Natural killer cell (primary cell): ENCODE measurements around the gene GRAMD4. TPM values are rescaled to one million over a fixed set of nuclear protein-coding genes. Genes with fewer than 3 reads are reported as not detected.

Source experiments
- ATAC-seq, 3 donors: fragments of 150-1000 bp in 2 of 3; fragments of 200-7000 bp in 1 of 3; cut with Tn5 transposase; 1 replicate in 1 of 3; 2 replicates in 2 of 3; pipeline ENCODE4 v1.10.0; 2021; ENCODE audit warnings: mild to moderate bottlenecking in 2 of 3, moderate library complexity in 2 of 3
- DNase-seq, 2 donors: peaks; one replicate each; pipeline versions ENCODE4 v3.0.0 to v3.0.0-alpha.2; 2013 to 2021; ENCODE audit warnings: mixed read lengths in 1 of 2
- H3K27ac ChIP-seq: one replicate; pipeline ENCODE4 v1.5.1; 2013; ENCODE audit warnings: mild to moderate bottlenecking, low read length
- H3K27me3 ChIP-seq: one replicate; pipeline ENCODE4 v1.6.1; 2013; ENCODE audit warnings: low read length; ENCODE audit not compliant: control insufficient read depth, insufficient read depth
- H3K36me3 ChIP-seq: one replicate; pipeline ENCODE4 v1.6.1; 2013; ENCODE audit warnings: low read length; ENCODE audit not compliant: control insufficient read depth, insufficient read depth
- H3K4me1 ChIP-seq: one replicate; pipeline ENCODE4 v1.6.1; 2013; ENCODE audit warnings: low read length; ENCODE audit not compliant: control insufficient read depth, insufficient read depth
- H3K4me3 ChIP-seq: one replicate; pipeline ENCODE4 v1.5.1; 2013; ENCODE audit warnings: low read length
- H3K9me3 ChIP-seq: one replicate; pipeline ENCODE4 v1.6.1; 2013; ENCODE audit warnings: low read length; ENCODE audit not compliant: control insufficient read depth, insufficient read depth
- H3K27ac Mint-ChIP-seq, 2 donors: one replicate each; pipeline ENCODE4 v1.8.0; 2022; ENCODE audit warnings: mild to moderate bottlenecking in 2 of 2, mixed read lengths in 2 of 2, moderate library complexity in 1 of 2
- H3K27me3 Mint-ChIP-seq, 2 donors: one replicate each; pipeline ENCODE4 v1.8.0; 2022; ENCODE audit warnings: low read depth in 2 of 2, mixed read lengths in 2 of 2
- H3K36me3 Mint-ChIP-seq: one replicate; pipeline ENCODE4 v1.8.0; 2022; ENCODE audit warnings: mixed read lengths
- H3K4me1 Mint-ChIP-seq, 2 donors: one replicate each; pipeline ENCODE4 v1.8.0; 2022; ENCODE audit warnings: mixed read lengths in 2 of 2
- H3K4me3 Mint-ChIP-seq: one replicate; pipeline ENCODE4 v1.8.0; 2022; ENCODE audit warnings: mild to moderate bottlenecking, moderate library complexity, mixed read lengths
- H3K9me3 Mint-ChIP-seq, 2 donors: one replicate each; pipeline ENCODE4 v1.8.0; 2022; ENCODE audit warnings: mixed read lengths in 2 of 2
- WGBS: methylation state at CpG from one replicate; pipeline ENCODE4 v1.1.7; 2013; ENCODE audit warnings: missing lambda C conversion rate; ENCODE audit not compliant: insufficient coverage; 5-methylcytosine and 5-hydroxymethylcytosine counted together
- intact Hi-C: fragments of 100-400 bp; cut with micrococcal nuclease; formaldehyde crosslinking; loops from one replicate; pipeline ENCODE4 v1.14.2; 2022
- total RNA-seq, 4 donors: library from RNA; stranded (reverse); fragments of 120-200 nt in 1 of 4; gene quantifications; one replicate each; pipeline versions ENCODE4 v1.2.3 to v1.2.4, GENCODE V29; 2013 to 2022
- TF ChIP-seq, protein P1 (sequence below): fragments of 200-600 bp; IDR thresholded peaks from one replicate; pipeline ENCODE4 v1.8.0; 2022; ENCODE audit warnings: antibody characterized with exemption

Gene GRAMD4
- total RNA-seq, 3 donors from 2014 or later (not counting 1 experiment from before 2014, with no cell fraction given), result 30.0 to 78.5 (median 41.6) TPM

DNA sequence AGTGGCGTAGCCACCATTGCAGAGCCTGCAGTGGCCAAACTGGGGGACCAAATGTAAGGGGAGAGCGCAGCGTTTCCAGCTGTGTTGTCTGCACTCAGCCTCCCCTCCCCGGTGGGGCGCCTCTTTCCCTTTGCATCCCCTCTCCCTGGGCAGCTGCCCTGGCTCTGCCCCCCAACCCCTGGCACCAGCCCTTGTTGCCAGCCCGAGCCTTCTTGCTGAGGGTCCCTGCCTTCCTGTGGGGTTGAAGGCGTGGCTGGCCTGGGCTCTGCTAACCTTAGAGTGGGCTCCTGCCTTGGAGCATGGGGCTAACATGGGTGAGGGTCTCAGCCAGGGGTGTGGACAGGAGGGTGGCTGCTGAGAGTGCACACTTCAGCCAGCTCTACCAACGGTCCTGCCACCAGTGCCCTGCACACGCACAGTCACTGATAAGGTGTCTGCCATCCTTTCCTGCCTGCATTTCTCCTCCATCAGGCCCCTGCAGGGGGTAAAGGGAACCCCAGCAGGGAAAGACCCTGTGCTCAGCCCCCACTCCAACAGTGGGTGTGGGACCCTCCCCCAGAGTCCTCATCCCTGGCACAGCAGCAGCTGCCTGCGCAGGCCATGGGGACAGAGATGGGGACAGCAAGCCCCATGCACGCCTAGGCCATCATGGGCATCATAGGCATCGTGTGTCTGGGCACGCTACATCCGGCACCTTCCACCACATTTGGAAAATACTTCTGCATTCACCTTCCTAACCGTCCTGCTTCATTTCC lies 74.4 kb downstream of the GRAMD4 start:
- DNase-seq (no peak), ATAC-seq (no peak)
- WGBS, result 98% methylated on average over 15 of the region's 15 CpGs
- peaks cover 77% of the 10 kb centered on the region for H3K36me3 ChIP-seq
- H3K4me1 ChIP-seq, result no peaks in the 10 kb centered on the region
- Mint-ChIP-seq H3K36me3 (no peaks in the 10 kb centered on the region), H3K27me3 (no peaks in the 10 kb centered on the region), H3K4me1 (no peaks in the 10 kb centered on the region), H3K4me3 (no peak overlapping the region), H3K9me3 (no peaks in the 10 kb centered on the region), H3K27ac (no peak overlapping the region)
- intact Hi-C loops, result no loop called here
- no peaks in the 10 kb centered on the region for H3K27me3 ChIP-seq
- TF ChIP-seq, protein P1, sequence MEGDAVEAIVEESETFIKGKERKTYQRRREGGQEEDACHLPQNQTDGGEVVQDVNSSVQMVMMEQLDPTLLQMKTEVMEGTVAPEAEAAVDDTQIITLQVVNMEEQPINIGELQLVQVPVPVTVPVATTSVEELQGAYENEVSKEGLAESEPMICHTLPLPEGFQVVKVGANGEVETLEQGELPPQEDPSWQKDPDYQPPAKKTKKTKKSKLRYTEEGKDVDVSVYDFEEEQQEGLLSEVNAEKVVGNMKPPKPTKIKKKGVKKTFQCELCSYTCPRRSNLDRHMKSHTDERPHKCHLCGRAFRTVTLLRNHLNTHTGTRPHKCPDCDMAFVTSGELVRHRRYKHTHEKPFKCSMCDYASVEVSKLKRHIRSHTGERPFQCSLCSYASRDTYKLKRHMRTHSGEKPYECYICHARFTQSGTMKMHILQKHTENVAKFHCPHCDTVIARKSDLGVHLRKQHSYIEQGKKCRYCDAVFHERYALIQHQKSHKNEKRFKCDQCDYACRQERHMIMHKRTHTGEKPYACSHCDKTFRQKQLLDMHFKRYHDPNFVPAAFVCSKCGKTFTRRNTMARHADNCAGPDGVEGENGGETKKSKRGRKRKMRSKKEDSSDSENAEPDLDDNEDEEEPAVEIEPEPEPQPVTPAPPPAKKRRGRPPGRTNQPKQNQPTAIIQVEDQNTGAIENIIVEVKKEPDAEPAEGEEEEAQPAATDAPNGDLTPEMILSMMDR, result no peak
- H3K9me3 ChIP-seq, result no peaks in the 10 kb centered on the region
- no peak overlapping the region for H3K27ac ChIP-seq
- H3K4me3 ChIP-seq, result no peak overlapping the region

DNA sequence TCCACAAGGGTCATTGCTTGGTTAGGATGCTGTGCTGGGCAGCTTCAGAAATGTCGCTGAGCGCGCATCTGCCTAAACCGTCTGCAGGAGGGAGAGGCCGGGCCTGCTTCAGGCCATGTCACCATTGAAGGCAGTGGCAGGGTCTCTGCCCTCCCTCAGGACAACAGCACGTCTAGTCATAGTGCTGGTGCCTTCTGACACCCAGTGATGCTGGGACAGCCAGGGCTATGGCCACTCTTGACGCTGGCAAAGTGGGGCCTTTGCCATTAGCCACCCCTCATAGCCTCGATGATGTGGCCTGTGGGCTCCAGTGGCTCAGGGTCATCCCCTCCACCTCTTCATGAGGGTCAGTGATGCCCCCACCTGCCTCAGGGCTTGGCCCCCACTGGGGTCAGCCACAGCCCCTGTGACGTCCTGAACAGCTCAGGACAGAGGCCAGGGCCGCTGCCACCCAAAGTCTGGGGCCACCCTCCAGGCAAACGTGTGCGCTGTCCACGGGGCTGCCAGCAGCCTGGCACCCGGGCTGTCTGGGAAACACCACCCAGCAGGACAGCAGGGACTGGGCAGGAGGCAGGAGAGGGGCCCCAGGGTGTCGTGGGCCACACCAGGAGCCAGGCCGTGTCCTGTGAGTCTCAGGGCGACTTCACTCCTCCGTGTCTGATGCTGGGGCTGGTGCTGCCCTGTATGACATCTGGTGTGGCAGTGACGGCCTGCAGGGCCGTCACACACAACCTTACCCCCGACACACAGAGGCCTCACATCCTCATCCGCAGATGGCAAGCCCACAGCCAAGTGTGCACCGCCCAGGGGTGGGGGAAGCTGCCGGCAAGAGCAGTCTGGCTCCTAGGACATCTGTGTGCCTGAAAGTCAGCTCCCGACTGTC lies 75.4 kb downstream of the GRAMD4 start:
- no peak overlapping the region for H3K4me3 ChIP-seq
- H3K36me3 ChIP-seq, result peaks cover 75% of the 10 kb centered on the region
- WGBS, result 86% methylated on average over 25 of the region's 25 CpGs
- Mint-ChIP-seq H3K36me3 (no peaks in the 10 kb centered on the region), H3K27me3 (no peaks in the 10 kb centered on the region), H3K27ac (no peak overlapping the region), H3K4me1 (no peaks in the 10 kb centered on the region), H3K4me3 (no peak overlapping the region), H3K9me3 (no peaks in the 10 kb centered on the region)
- no peaks in the 10 kb centered on the region for H3K4me1 ChIP-seq
- intact Hi-C loops, result no loop called here
- H3K9me3 ChIP-seq, result no peaks in the 10 kb centered on the region
- no peaks in the 10 kb centered on the region for H3K27me3 ChIP-seq
- TF ChIP-seq, protein P1, result no peak
- H3K27ac ChIP-seq, result no peak overlapping the region
- DNase-seq (no peak), ATAC-seq (no peak)

DNA sequence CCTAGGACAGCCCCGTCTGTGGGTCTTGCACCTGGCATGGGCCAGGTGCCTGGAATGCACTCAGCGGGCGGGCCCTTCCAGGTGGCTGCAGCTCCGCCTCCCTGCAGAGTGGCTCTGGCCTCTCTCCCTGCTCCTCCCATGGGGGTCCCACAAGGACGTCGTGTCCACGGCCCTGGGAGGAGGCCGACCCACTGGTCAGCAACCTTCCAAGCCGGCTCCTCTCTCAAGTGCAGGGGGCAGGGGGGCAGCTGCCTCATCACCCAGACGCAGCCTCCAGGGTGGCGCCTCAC lies 76.0 kb downstream of the GRAMD4 start:
- H3K4me1 Mint-ChIP-seq, result no peaks in the 10 kb centered on the region
- 98% methylated on average over 11 of the region's 11 CpGs for WGBS
- no peaks in the 10 kb centered on the region for H3K9me3 Mint-ChIP-seq
- no peak overlapping the region for H3K27ac Mint-ChIP-seq
- no peaks in the 10 kb centered on the region for H3K36me3 Mint-ChIP-seq
- no peak for DNase-seq
- no peaks in the 10 kb centered on the region for H3K9me3 ChIP-seq
- no peaks in the 10 kb centered on the region for H3K27me3 Mint-ChIP-seq
- no peak overlapping the region for H3K4me3 ChIP-seq
- TF ChIP-seq, protein P1, result no peak
- no peaks in the 10 kb centered on the region for H3K27me3 ChIP-seq
- intact Hi-C loops, result no loop called here
- peaks cover 79% of the 10 kb centered on the region for H3K36me3 ChIP-seq
- ATAC-seq, result no peak
- no peaks in the 10 kb centered on the region for H3K4me1 ChIP-seq
- H3K4me3 Mint-ChIP-seq, result no peak overlapping the region
- no peak overlapping the region for H3K27ac ChIP-seq
